ENCODE results near the gene SULT4A1. TPM values are rescaled to one million over a fixed set of nuclear protein-coding genes. Genes with fewer than 3 reads are reported as not detected.

The SULT4A1 gene
- polyA plus RNA-seq, 2 of the 4 experiments (the other 2 are of a cell fraction): not detected

DNA sequence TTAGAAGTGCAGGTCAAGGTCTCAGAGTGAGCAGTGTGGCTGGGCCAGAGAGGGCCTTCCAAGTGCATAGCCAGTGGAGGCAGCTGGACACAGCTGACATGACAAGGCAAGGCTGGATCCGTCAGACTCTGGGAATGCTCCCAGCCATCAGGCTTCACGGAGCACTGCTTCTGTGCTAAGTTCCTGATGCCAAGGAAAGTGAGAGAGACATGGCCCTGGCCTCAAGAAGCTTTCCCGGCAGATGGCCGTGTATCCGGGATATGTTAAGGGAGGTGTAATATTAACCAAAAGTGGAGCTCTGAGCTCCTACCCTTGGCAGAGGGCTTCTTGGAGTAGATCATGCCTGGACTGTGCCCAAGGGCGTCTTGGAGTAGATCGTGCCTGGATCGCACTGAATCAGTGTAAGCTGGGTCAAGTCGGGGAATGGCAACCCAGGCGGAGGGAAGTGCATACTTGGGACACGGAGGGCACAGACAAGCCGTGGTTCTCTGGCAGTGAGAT lies 42.8 kb downstream of the SULT4A1 start:
- Histone ChIP-seq H3K27ac (no peak overlapping the region), H3K4me1 (peaks cover 15% of the 10 kb centered on the region), H3K4me3 (no peak overlapping the region), H3K4me2 (no peak overlapping the region), H3K9me3 (no peaks in the 10 kb centered on the region)
- CTCF ChIA-PET: interaction anchor here (1.6 kb wide), 1 partner anchor 433 kb away, joined by 3 read pairs; no protein-coding TSS in a partner anchor
- TF ChIP-seq POLR2A (IDR thresholded peaks at IDR 0.05; ENCODE audit: low read length) (no peak), SREBF2 (IDR thresholded peaks at IDR 0.05) (no peak), HOXB5 (CRISPR knock-in tag; IDR thresholded peaks at IDR 0.05) (no peak), HOXA7 (CRISPR knock-in tag; IDR thresholded peaks at IDR 0.05) (no peak), EP300 (IDR thresholded peaks at IDR 0.05) (no peak), ZNF302 (CRISPR knock-in tag; IDR thresholded peaks at IDR 0.05) (no peak), POLR2AphosphoS2 (conservative IDR thresholded peaks at IDR 0.05; ENCODE audit: low read length) (no peak), NPAS2 (CRISPR knock-in tag; IDR thresholded peaks at IDR 0.05; ENCODE audit: borderline replicate concordance) (no peak), BHLHE40 (IDR thresholded peaks at IDR 0.05; ENCODE audit: low read depth, low read length) (no peak), KDM5A (IDR thresholded peaks at IDR 0.05) (no peak), HDAC2 (IDR thresholded peaks at IDR 0.05) (no peak), EHMT2 (IDR thresholded peaks at IDR 0.05; ENCODE audit: low read depth) (no peak), RCOR1 (IDR thresholded peaks at IDR 0.05; ENCODE audit: low read depth, low read length) (no peak)
- TF ChIP-seq, protein P1, sequence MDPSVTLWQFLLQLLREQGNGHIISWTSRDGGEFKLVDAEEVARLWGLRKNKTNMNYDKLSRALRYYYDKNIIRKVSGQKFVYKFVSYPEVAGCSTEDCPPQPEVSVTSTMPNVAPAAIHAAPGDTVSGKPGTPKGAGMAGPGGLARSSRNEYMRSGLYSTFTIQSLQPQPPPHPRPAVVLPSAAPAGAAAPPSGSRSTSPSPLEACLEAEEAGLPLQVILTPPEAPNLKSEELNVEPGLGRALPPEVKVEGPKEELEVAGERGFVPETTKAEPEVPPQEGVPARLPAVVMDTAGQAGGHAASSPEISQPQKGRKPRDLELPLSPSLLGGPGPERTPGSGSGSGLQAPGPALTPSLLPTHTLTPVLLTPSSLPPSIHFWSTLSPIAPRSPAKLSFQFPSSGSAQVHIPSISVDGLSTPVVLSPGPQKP (IDR thresholded peaks at IDR 0.05; ENCODE audit: low read depth, low read length): no peak
- ATAC-seq (no peak), FAIRE-seq (no peak), DNase-seq (ENCODE audit: low read depth in 1 of 2, low spot score in 1 of 2) (no peak)
- POLR2A ChIA-PET: no interaction called here
- WGBS (ENCODE audit: missing lambda C conversion rate): 81% methylated on average over 11 of the region's 12 CpGs

DNA sequence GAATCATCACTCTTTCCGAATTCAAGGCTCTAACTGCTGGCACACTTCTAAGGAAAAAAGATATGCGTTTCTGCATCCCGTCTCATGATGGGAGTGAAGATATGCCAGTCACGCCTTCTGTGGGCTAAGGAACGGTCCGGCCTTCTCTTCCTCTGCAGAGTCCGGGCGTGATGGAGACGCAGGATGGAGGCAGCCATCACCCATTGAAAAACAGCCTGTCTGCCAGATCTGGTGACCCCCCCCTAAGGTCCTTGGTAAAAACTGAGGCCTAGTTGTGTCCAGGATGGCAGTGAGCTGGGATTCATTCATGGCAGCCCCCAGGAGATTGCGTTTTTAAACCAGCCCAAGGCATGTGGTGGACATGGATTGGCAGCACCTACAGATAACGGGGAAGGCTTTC lies 43.3 kb downstream of the SULT4A1 start:
- FAIRE-seq (no peak), ATAC-seq (no peak), DNase-seq (ENCODE audit: low read depth in 1 of 2, low spot score in 1 of 2) (no peak)
- CTCF ChIA-PET: interaction anchor here (1.6 kb wide), 1 partner anchor 433 kb away, joined by 3 read pairs; no protein-coding TSS in a partner anchor
- Histone ChIP-seq H3K27ac (no peak overlapping the region), H3K4me1 (peaks cover 10% of the 10 kb centered on the region), H3K4me2 (no peak overlapping the region), H3K9me3 (no peaks in the 10 kb centered on the region), H3K4me3 (no peak overlapping the region)
- POLR2A ChIA-PET: no interaction called here
- WGBS (ENCODE audit: missing lambda C conversion rate): 86% methylated on average over 11 of the region's 11 CpGs
- TF ChIP-seq, protein P1 (IDR thresholded peaks at IDR 0.05; ENCODE audit: low read depth, low read length): no peak
- TF ChIP-seq JUN (IDR thresholded peaks at IDR 0.05) (no peak), MAFK (IDR thresholded peaks at IDR 0.05; ENCODE audit: partially characterized antibody) (no peak), ESRRA (IDR thresholded peaks at IDR 0.05; ENCODE audit: borderline replicate concordance, low read length) (no peak), EP300 (IDR thresholded peaks at IDR 0.05) (no peak), HDAC2 (IDR thresholded peaks at IDR 0.05) (no peak), SREBF2 (IDR thresholded peaks at IDR 0.05) (no peak), BHLHE40 (IDR thresholded peaks at IDR 0.05; ENCODE audit: low read depth, low read length) (no peak), RNF2 (IDR thresholded peaks at IDR 0.05; ENCODE audit: borderline replicate concordance, low read depth) (no peak), NFE2L2 (conservative IDR thresholded peaks at IDR 0.05; ENCODE audit: low read length) (no peak), EHF (CRISPR knock-in tag; IDR thresholded peaks at IDR 0.05) (no peak), FOSL2 (IDR thresholded peaks at IDR 0.05) (no peak), FOSL2 (CRISPR knock-in tag; IDR thresholded peaks at IDR 0.05) (no peak), KDM5A (IDR thresholded peaks at IDR 0.05) (no peak)
- TF ChIP-seq, protein P2, sequence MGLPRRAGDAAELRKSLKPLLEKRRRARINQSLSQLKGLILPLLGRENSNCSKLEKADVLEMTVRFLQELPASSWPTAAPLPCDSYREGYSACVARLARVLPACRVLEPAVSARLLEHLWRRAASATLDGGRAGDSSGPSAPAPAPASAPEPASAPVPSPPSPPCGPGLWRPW (IDR thresholded peaks at IDR 0.05): no peak
- TF ChIP-seq, protein P3, sequence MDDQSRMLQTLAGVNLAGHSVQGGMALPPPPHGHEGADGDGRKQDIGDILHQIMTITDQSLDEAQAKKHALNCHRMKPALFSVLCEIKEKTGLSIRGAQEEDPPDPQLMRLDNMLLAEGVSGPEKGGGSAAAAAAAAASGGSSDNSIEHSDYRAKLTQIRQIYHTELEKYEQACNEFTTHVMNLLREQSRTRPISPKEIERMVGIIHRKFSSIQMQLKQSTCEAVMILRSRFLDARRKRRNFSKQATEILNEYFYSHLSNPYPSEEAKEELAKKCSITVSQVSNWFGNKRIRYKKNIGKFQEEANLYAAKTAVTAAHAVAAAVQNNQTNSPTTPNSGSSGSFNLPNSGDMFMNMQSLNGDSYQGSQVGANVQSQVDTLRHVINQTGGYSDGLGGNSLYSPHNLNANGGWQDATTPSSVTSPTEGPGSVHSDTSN (IDR thresholded peaks at IDR 0.05): no peak

Measured in A549 (cell line).